Hepatocyte (in vitro differentiated cells): ENCODE results near the gene DBN1. TPM values are rescaled to one million over a fixed set of nuclear protein-coding genes. Genes with fewer than 3 reads are reported as not detected.

ENCODE experiments used
- DNase-seq: peaks from one replicate; pipeline ENCODE4 v3.0.0-alpha.2; 2016; ENCODE audit warnings: low spot score
- H2AFZ ChIP-seq: fragments of 200-600 bp; sonication (generic); 2 replicates; pipeline ENCODE4 v1.6.0; 2016; ENCODE audit warnings: antibody characterized with exemption, mild to moderate bottlenecking
- H3K27ac ChIP-seq: fragments of 200-600 bp; sonication (generic); 2 replicates; pipeline ENCODE4 v1.5.1; 2016; ENCODE audit warnings: mild to moderate bottlenecking
- H3K27me3 ChIP-seq: fragments of 200-600 bp; sonication (generic); 2 replicates; pipeline ENCODE4 v1.6.1; 2016
- H3K36me3 ChIP-seq: fragments of 200-600 bp; sonication (generic); replicated peaks from 2 replicates; pipeline ENCODE4 v1.5.1; 2016; ENCODE audit warnings: low read depth; ENCODE audit not compliant: insufficient read depth
- H3K4me1 ChIP-seq: fragments of 200-600 bp; sonication (generic); 2 replicates; pipeline ENCODE4 v1.5.1; 2016; ENCODE audit warnings: mild to moderate bottlenecking, moderate library complexity; ENCODE audit not compliant: insufficient read depth
- H3K4me2 ChIP-seq: fragments of 200-600 bp; sonication (generic); 2 replicates; pipeline ENCODE4 v1.6.0; 2016
- H3K4me3 ChIP-seq: fragments of 200-600 bp; sonication (generic); 2 replicates; pipeline ENCODE4 v1.5.1; 2016; ENCODE audit warnings: mild to moderate bottlenecking
- H3K79me2 ChIP-seq: fragments of 200-600 bp; sonication (generic); 2 replicates; pipeline ENCODE4 v1.6.0; 2017; ENCODE audit warnings: mild to moderate bottlenecking
- H3K9me2 ChIP-seq: fragments of 200-600 bp; sonication (generic); replicated peaks from 2 replicates; pipeline ENCODE4 v1.6.0; 2017; ENCODE audit warnings: mild to moderate bottlenecking; ENCODE audit not compliant: insufficient read depth
- H3K9me3 ChIP-seq: fragments of 200-600 bp; sonication (generic); 2 replicates; pipeline ENCODE4 v1.5.1; 2016; ENCODE audit warnings: low read depth, mild to moderate bottlenecking
- H4K20me1 ChIP-seq: fragments of 200-600 bp; sonication (generic); 2 replicates; pipeline ENCODE4 v1.6.0; 2016; ENCODE audit warnings: mild to moderate bottlenecking; ENCODE audit not compliant: insufficient read depth, poor library complexity, severe bottlenecking
- EZH2 ChIP-seq: fragments of 200-600 bp; sonication (generic); IDR thresholded peaks from 2 replicates; pipeline ENCODE4 v1.6.1; 2016; ENCODE audit warnings: antibody characterized with exemption, mild to moderate bottlenecking, borderline replicate concordance
- EZH2phosphoT487 ChIP-seq: fragments of 200-600 bp; sonication (generic); IDR thresholded peaks from one replicate; pipeline ENCODE4 v1.6.1; 2018; ENCODE audit warnings: antibody characterized with exemption, mild to moderate bottlenecking, low read depth, moderate library complexity; ENCODE audit not compliant: unreplicated experiment, severe bottlenecking
- WGBS: methylation state at CpG from one replicate; pipeline ENCODE4 v1.1.6; 2016; ENCODE audit warnings: low lambda C conversion rate; ENCODE audit errors: missing lambda C conversion rate; 5-methylcytosine and 5-hydroxymethylcytosine counted together
- polyA plus RNA-seq: library from polyadenylated mRNA; unstranded; fragments of >200 nt; fragmentation: Nextera tagmentation; extraction: Ambion mirVana; gene quantifications from 2 replicates; pipeline ENCODE4 v1.2.1, GENCODE V29; 2016
- total RNA-seq: library from RNA; depleted of rRNA; stranded (reverse); fragments of >200 nt; gene quantifications from 2 replicates; pipeline ENCODE4 v1.2.3, GENCODE V29; 2014
- TF ChIP-seq, protein P1 (sequence below): fragments of 200-600 bp; sonication (generic); IDR thresholded peaks from 2 replicates; pipeline ENCODE4 v1.5.1; 2016; ENCODE audit warnings: antibody characterized with exemption, mild to moderate bottlenecking; ENCODE audit not compliant: poor library complexity

DBN1 gene
- total and polyA plus RNA-seq, 2 experiments from 2014 or later = 107 to 122 TPM

DNA sequence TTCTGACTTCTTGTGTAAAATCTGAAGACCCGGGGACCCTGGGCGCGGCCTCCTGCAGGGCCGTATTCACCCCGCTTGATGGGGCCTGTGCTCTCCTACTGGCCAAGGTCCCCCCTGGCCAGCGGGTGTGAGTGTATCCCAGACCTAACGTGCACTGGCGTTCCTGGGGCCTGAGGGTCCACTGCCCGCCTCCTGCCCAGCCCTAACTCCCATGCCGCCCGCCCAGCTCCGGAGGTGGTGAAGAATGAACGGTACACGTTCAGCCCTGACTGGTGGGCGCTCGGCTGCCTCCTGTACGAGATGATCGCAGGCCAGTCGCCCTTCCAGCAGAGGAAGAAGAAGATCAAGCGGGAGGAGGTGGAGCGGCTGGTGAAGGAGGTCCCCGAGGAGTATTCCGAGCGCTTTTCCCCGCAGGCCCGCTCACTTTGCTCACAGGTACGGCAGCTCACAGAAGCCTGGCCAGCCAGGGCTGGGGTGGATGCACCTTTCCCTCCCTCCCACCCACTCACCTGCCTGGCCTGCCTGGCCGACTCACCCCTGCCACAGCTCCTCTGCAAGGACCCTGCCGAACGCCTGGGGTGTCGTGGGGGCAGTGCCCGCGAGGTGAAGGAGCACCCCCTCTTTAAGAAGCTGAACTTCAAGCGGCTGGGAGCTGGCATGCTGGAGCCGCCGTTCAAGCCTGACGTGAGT is 37.4 kb downstream of the DBN1 start:
- Histone ChIP-seq H3K9me3 (no peaks in the 10 kb centered on the region), H3K79me2 (no peaks in the 10 kb centered on the region), H3K27me3 (no peaks in the 10 kb centered on the region), H3K36me3 (no peaks in the 10 kb centered on the region), H3K4me1 (no peaks in the 10 kb centered on the region), H3K9me2 (no peaks in the 10 kb centered on the region), H3K4me3 (no peak overlapping the region), H4K20me1 (no peaks in the 10 kb centered on the region), H2AFZ (no peak overlapping the region), H3K27ac (no peak overlapping the region), H3K4me2 (no peak overlapping the region)
- no peak for TF ChIP-seq EZH2
- TF ChIP-seq, protein P1, sequence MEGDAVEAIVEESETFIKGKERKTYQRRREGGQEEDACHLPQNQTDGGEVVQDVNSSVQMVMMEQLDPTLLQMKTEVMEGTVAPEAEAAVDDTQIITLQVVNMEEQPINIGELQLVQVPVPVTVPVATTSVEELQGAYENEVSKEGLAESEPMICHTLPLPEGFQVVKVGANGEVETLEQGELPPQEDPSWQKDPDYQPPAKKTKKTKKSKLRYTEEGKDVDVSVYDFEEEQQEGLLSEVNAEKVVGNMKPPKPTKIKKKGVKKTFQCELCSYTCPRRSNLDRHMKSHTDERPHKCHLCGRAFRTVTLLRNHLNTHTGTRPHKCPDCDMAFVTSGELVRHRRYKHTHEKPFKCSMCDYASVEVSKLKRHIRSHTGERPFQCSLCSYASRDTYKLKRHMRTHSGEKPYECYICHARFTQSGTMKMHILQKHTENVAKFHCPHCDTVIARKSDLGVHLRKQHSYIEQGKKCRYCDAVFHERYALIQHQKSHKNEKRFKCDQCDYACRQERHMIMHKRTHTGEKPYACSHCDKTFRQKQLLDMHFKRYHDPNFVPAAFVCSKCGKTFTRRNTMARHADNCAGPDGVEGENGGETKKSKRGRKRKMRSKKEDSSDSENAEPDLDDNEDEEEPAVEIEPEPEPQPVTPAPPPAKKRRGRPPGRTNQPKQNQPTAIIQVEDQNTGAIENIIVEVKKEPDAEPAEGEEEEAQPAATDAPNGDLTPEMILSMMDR = no peak
- no peak for TF ChIP-seq EZH2phosphoT487
- 98% methylated on average over 37 of the region's 37 CpGs for WGBS
- no peak for DNase-seq

DNA sequence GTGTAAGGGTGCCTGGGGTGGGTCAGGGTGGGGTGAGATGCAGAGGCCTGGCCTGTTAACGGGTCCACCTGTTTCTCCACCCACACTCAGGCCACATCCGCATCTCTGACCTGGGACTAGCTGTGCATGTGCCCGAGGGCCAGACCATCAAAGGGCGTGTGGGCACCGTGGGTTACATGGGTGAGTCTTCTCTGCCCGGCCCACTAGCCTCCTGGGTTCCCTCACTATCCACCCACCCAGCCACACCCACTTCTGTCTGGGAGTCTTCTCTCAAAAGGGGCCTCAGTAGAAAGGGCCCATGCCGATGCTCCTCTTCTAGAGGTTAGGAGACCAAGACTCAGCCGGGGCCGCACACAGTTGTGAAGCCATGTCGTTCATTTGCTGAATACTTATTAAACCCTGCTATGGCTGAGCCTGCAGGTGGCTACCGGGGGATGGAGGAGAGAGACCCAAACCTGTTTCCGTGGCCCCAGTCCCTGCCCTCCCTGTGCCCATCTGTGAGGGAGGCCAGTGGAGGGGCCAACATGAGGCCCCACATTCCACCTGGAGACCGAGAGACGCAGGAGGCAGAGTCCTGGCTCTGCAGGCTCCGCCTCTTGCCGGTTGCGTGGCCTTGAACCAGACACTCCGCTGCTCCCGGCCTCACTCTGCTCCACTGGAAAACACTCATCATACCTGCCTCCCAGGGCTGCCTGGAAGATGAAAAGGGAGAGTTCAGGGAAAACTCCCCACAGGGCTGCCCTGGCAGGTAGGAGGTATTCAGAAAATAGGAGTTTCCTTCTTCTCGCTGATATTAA is 38.3 kb downstream of the DBN1 start:
- Histone ChIP-seq H2AFZ (no peak overlapping the region), H3K36me3 (no peaks in the 10 kb centered on the region), H3K79me2 (no peaks in the 10 kb centered on the region), H3K4me1 (no peaks in the 10 kb centered on the region), H3K4me2 (no peak overlapping the region), H3K27me3 (no peaks in the 10 kb centered on the region), H4K20me1 (no peaks in the 10 kb centered on the region), H3K9me2 (no peaks in the 10 kb centered on the region), H3K27ac (no peak overlapping the region), H3K9me3 (no peaks in the 10 kb centered on the region), H3K4me3 (no peak overlapping the region)
- WGBS = 96% methylated on average over 20 of the region's 20 CpGs
- DNase-seq = no peak
- TF ChIP-seq EZH2 (no peak), EZH2phosphoT487 (no peak)
- TF ChIP-seq, protein P1 = no peak

DNA sequence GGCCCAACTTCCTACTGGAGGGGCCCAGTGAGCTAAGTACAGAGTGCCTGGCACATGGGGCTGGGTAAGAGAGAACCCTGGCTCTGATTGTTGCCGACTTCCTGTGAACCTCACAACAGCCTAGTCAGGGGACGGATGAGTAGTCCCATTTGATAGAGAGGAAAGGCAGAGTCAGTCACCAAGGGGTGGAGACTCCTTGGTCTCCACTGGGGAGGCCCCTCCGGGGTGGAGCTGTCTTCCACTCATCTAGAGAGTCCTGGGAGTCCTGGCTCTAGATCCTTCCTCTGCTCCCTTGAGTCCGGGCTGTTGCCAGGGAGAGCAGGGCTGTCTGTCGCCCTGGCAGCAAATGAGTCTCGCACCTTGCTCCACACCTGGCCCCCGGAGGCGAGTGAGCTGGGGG is 39.0 kb downstream of the DBN1 start:
- Histone ChIP-seq H3K27me3 (no peaks in the 10 kb centered on the region), H3K9me2 (no peaks in the 10 kb centered on the region), H3K4me2 (no peak overlapping the region), H3K4me1 (no peaks in the 10 kb centered on the region), H3K36me3 (no peaks in the 10 kb centered on the region), H3K9me3 (no peaks in the 10 kb centered on the region), H2AFZ (no peak overlapping the region), H3K79me2 (peaks cover 4% of the 10 kb centered on the region), H3K4me3 (no peak overlapping the region), H4K20me1 (no peaks in the 10 kb centered on the region), H3K27ac (no peak overlapping the region)
- 95% methylated on average over 8 of the region's 8 CpGs for WGBS
- no peak for TF ChIP-seq EZH2phosphoT487
- TF ChIP-seq, protein P1 = no peak
- no peak for TF ChIP-seq EZH2
- no peak for DNase-seq
